ENCODE data around the gene LIN54.

LIN54 gene

GRCh38 chr4:82900066-82900410, 110.6 kb downstream of the LIN54 start:
- no peak for TF ChIP-seq CTCF (conservative IDR thresholded peaks at IDR 0.05; ENCODE audit: low read depth, low read length)
- no peak for DNase-seq (ENCODE audit: low read depth)

DNA sequence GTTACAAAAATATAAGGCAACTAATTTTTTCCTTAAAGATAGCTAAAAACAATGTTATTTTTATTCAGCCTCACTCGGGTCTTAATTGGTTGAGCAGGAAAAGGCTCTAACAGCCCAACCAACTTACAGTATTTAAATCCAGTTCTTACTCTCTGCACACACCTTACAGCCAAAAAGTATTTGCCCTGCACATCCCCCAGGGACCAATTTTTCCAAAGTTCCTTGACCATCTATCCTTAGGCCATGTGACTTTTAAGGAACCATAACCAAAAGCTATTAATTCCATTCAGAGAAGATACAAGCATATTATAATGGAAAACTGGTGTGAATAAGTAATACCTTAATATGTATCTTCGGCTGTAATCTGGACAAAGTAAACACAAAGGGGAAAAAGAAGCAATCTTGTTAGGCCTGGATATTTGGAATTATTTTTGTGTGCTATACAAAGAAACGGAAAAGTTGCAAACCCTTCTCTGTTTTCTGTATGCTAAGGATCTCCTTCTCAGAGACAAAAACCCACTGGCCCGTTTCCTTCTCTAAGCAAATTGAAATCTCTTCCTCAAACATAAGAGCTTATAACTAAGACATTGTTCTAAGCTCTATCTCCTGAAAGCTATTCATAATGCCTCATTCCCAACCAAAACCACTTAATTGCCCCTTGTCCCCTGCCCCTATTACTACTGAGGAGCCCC, 111.1 kb downstream of the LIN54 start:
- no peak for DNase-seq (ENCODE audit: low read depth)
- H3K4me3 ChIP-seq (ENCODE audit: low read length), result peak overlapping the region; percentile 96
- no peak for TF ChIP-seq CTCF (conservative IDR thresholded peaks at IDR 0.05; ENCODE audit: low read depth, low read length)

More at GRCh38 chr4:82900066-82900410, 110.6 kb downstream of the LIN54 start:
- peak overlapping the region; percentile 96 for H3K4me3 ChIP-seq (ENCODE audit: low read length)

DNA sequence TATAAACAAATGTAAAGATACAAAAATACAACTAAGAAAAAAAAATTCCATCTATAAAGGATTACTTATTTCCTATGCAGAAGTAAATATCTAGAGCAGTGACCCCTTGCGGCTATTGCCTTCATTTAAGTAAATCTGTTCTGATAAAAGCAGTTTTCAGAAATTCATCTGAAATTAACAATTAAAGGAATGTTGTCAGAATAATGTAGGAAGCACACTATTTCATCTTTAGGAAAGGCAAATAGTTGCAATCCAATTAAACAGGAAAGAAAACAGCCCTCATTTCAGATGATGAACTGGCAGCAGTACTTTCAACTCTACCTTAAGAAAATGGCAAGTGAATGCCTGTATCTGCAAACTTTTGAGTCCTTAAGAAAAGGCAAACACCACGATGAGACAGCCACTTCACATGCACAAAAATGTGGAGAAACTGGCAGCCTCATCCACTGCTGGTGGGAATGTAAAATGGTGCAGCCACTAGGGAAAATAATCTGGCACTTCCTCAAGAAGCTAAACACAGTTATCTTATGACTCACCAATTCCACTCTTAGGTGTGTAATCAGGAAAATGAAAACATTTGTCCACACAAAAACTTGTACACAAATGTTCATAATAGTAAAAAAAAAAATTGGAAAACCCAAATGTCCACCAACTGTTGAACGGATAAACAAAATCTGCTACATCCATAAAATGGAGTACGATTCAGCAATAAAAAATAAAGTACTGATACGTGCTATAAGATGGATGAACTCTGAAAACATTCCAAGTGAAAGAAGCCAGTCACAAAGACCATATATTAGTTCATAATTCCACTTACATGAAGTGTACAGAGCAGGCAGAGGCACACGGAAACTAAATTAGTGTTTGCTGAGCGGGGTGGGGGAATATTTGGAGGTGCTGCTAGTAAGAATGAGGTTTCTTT, 112.0 kb downstream of the LIN54 start:
- no peak for DNase-seq (ENCODE audit: low read depth)
- peak overlapping the region; percentile 96 for H3K4me3 ChIP-seq (ENCODE audit: low read length)
- peak; percentile 24 for TF ChIP-seq CTCF (conservative IDR thresholded peaks at IDR 0.05; ENCODE audit: low read depth, low read length)

DNA sequence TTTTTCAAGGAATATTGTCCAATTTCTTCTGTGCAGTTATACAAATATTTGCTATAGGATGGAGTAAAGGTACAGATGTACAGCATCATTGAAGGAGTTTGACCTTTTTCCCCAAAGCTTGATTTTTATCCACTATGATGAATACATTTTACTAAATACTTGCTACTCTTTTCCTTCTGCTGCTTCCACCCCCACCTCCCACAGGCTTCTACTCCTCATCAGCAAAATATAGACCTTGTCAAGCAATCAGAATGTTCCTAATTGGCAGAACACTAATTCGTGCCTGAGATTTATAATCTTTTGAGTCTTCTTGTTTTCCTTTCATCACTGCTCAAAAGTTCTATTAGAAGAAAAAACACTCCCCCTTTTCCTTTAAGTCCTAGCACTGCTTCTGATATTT, 113.9 kb downstream of the LIN54 start:
- TF ChIP-seq CTCF (conservative IDR thresholded peaks at IDR 0.05; ENCODE audit: low read depth, low read length), result no peak
- H3K4me3 ChIP-seq (ENCODE audit: low read length), result no peak overlapping the region
- DNase-seq (ENCODE audit: low read depth), result no peak

DNA sequence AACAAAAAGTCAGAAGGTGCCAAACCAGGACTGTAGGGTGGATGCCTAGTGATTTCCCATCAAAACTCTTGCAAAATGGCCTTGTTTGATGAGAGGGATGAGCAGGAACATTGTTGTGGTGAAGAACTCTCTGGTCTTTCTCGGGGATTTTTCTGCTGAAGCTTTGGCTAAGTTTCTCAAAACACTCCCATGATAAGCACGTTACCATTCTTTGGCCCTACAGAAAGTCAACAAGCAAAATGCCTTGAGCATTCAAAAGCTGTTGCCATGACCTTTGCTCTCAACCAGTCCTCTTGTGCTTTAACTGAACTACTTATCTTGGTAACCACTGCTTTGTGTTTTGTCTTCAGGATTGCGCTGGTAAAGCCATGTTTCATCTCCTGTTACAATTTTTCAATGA, 116.7 kb downstream of the LIN54 start:
- no peak for TF ChIP-seq CTCF (conservative IDR thresholded peaks at IDR 0.05; ENCODE audit: low read depth, low read length)
- no peak for DNase-seq (ENCODE audit: low read depth)
- no peak overlapping the region for H3K4me3 ChIP-seq (ENCODE audit: low read length)

- no peak overlapping the region for H3K4me3 ChIP-seq (ENCODE audit: low read length)
- no peak for DNase-seq (ENCODE audit: low read depth)
- TF ChIP-seq CTCF (conservative IDR thresholded peaks at IDR 0.05; ENCODE audit: low read depth, low read length), result no peak
Observed at GRCh38 chr4:82892467-82892802, 118.2 kb downstream of the LIN54 start.

Measured in retinal pigment epithelial cell (primary cell).